ENCODE results near the gene LHFPL2. TPM values are rescaled to one million over a fixed set of nuclear protein-coding genes. Genes with fewer than 3 reads are reported as not detected.

Gene LHFPL2
- total and polyA plus RNA-seq, 9 of the 15 experiments (the other 6 are each of a cell fraction or from before 2014, with no cell fraction given), result 1.0 to 6.6 (median 4.6) TPM

GRCh38 chr5:78540335-78541085 lies 108.1 kb downstream of the LHFPL2 start:
- Histone ChIP-seq H3K9me3 (replicated peaks; ENCODE audit: control insufficient read depth, insufficient read depth, low read depth, low read length) (no peaks in the 10 kb centered on the region), H3K4me2 (ENCODE audit: insufficient read depth, low read length) (no peak overlapping the region), H4K20me1 (replicated peaks; ENCODE audit: control insufficient read depth, insufficient read depth, low read length) (no peaks in the 10 kb centered on the region), H3K27ac (ENCODE audit: extremely low read depth, low read depth, low read length) (no peak overlapping the region), H3K4me3 (no peak overlapping the region), H3K79me2 (ENCODE audit: control insufficient read depth, insufficient read depth, low read length) (no peaks in the 10 kb centered on the region), H2AFZ (ENCODE audit: low read depth, low read length) (no peak overlapping the region), H3K36me3 (ENCODE audit: control insufficient read depth, insufficient read depth, low read length) (no peaks in the 10 kb centered on the region), H3K4me1 (replicated peaks in 1 of 2; ENCODE audit: control insufficient read depth in 2 of 2, insufficient read depth in 2 of 2, low read length in 2 of 2) (no peaks in the 10 kb centered on the region; a peak in 1 of 5 replicates), H3K27me3 (ENCODE audit: control insufficient read depth in 2 of 2, insufficient read depth in 2 of 2, low read length in 2 of 2) (no peaks in the 10 kb centered on the region), H3K9ac (ENCODE audit: insufficient read depth in 1 of 2, low read depth in 2 of 2, low read length in 2 of 2) (no peak overlapping the region), H3K9me1 (ENCODE audit: control insufficient read depth, insufficient read depth, low read length) (no peaks in the 10 kb centered on the region)
- FAIRE-seq (no peak), ATAC-seq (no peak), DNase-seq (ENCODE audit: extremely low read depth in 1 of 4, low spot score in 3 of 4) (no peak)
- intact Hi-C loops (cut with micrococcal nuclease) (loop anchor here (2.0 kb wide), 1 partner anchor 68 kb away; no protein-coding TSS in a partner anchor), in situ Hi-C loops (cut with MboI) (no loop called here)
- BruUV-seq (replicated peaks), result no TSS peak
- ChIA-PET POLR2A (interaction anchor here (0.7 kb wide), 1 partner anchor 348 kb away, joined by 4 read pairs; no protein-coding TSS in a partner anchor), CTCF (ENCODE audit: low intra/inter-chr PET ratio) (interaction anchor here (0.6 to 0.7 kb wide), 3 partner anchors 87 to 424 kb away, joined by 3 to 4 read pairs (median 3); no protein-coding TSS in a partner anchor)
- 33% methylated on average over 7 of the region's 7 CpGs for WGBS (ENCODE audit: insufficient coverage, low coverage, missing lambda C conversion rate)
- TF ChIP-seq CTCF (IDR thresholded peaks at IDR 0.05 in 2 of 3, conservative IDR thresholded peaks at IDR 0.05 in 1 of 3; ENCODE audit: insufficient read depth in 2 of 3, low read depth in 1 of 3, low read length in 3 of 3), result peak; percentile 24 to 32 (median 27); a peak in 3 of 6 replicates
- TF ChIP-seq E2F4 (CRISPR knock-in tag; IDR thresholded peaks at IDR 0.05; ENCODE audit: low read depth), result no peak

All from K562 (cell line).